HG02678 (cell line): ENCODE results near the gene BAG5.
"Not testable (repeated sequence)": the region's sequence is repeated elsewhere in the genome, so short reads cannot be mapped to it uniquely, and the experiment has no call there.

Source experiments
- ATAC-seq: cut with Tn5 transposase; IDR thresholded peaks from one replicate; pipeline ENCODE4 v1.9.1; 2021; ENCODE audit warnings: mild to moderate bottlenecking, moderate library complexity; ENCODE audit not compliant: unreplicated experiment

BAG5 gene

DNA sequence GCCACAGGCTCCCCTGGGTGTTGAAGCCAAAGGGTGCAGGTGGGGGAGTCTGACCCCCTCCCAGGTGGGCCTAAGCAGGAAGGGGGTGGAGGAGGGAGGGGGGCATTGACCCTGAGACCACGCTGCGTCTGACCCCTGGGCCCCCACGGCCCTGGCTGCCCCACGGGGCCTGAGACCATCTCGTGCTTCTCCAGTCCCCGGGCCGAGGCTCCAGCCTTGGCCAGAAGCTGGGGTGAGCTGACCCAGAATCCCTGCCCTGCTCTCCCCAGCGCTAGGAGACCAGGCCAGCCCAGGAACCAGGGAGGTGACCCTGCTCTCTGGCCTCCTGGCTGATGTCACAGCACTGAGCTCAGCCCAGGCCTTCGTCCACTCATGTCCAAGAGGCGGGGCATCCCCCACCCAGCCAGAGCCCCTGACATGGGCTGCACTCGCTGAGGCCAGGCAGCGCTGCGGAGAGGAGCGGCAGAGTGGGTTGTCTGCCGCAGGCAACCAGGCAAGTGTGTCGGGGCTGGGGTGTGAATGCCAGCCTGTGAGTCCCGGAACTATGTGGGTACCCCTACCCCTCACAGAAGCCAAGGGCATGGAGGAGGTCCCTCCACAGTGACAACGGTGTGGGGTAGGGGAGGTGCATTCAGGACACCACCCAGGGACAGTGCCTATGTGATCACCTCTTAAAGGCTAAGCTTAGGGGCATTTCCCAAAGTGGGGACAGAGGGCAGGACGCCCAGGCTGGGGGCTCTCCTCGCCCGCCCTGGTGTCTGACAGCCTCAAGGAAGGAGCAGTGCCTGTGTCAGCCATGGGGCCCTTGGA is 27.2 kb downstream of the BAG5 start:
- ATAC-seq = no peak

DNA sequence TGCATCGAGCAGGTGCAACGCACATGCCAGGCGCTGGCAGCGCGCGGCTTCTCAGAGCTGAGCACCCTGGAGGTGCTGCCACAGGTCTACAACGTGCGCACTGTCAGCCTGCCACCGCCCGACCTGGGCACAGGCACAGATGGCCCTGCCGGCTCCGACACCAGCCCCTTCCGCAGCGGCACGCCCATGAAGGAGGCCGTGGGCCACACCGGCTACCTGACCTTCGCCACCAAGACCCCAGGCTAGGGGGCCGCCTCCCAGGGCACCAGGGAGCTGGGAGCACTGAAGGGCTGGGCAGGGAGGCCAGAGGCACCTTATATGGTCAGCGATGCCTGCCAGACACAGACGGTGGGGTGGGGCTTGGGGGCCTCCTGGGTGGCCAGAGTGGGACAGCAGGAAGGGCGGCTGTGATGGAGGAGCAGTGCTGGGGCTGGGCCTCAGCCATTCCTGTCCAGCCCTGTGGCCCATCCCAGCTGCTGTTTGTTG is 27.8 kb downstream of the BAG5 start:
- no peak for ATAC-seq

DNA sequence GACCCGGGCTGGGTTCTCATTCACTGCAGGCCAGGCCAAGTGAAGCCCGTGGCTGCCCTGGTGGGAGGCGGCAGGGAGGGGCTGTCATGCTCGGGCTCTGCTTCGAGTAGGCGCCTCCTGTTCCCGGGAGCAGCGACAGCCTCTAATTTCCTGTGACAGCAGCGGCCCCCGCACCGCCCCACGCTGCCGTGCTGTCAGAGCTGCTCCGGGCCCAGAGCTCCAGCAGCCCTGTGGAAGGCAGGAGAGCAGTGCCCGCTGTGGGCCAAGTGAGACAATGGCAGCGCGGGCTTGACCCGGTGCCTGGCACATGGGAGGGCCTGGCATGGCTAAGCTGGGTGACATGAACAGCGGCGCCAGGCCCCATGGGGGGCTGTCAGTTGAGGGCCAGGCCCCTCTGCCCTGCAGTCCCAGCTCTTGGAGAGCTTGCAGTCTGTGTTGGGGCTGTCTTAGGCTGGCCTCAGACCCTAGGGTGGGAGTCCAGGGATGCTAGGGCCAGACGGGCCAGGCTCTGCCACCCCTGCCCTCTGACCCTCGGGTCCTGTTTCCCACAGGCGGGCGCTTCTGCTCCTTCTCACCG is 28.4 kb downstream of the BAG5 start:
- no peak for ATAC-seq

DNA sequence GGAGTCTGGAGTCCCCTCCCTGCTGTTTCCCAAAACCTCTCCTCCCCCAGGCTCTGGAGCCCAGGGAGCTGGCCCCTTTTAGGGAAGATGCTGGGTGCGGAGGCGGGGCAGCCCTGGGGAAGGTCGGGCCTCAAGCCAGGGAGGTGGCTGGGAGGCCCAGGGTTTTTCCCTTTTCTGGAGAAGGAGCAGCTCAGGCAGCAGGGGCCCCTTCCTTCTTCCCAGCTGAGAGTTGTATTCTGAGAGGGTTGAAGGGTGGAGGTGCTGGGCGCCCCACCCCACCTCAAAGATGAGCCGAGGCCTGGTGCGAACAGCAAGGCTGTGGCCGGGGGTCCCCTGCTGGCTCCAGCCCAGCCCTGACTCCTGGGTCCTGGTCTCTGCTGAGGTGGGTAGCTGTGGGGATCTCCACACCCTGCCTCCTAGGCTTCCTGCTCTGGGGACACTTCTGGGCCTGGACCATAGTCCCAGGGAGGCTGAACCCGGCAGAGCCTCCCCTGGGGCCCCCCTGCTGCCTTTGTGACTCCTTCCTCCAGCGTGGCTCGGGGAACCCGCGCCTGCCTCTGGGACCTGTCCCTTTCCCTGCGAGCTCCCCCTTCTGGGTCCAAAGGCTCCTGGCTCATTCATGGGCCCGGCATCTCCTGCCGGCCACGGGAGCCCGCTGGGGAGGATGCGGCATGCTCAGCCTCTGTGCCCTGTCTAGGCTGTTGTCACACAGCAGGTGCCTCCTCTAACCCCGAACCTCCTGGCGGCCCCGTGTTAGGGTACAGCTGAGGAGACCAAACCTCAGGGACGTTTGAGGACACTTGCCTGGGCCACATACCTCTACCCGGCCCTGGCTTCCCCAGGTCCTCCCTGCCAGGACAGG is 29.1 kb downstream of the BAG5 start:
- ATAC-seq = no peak

DNA sequence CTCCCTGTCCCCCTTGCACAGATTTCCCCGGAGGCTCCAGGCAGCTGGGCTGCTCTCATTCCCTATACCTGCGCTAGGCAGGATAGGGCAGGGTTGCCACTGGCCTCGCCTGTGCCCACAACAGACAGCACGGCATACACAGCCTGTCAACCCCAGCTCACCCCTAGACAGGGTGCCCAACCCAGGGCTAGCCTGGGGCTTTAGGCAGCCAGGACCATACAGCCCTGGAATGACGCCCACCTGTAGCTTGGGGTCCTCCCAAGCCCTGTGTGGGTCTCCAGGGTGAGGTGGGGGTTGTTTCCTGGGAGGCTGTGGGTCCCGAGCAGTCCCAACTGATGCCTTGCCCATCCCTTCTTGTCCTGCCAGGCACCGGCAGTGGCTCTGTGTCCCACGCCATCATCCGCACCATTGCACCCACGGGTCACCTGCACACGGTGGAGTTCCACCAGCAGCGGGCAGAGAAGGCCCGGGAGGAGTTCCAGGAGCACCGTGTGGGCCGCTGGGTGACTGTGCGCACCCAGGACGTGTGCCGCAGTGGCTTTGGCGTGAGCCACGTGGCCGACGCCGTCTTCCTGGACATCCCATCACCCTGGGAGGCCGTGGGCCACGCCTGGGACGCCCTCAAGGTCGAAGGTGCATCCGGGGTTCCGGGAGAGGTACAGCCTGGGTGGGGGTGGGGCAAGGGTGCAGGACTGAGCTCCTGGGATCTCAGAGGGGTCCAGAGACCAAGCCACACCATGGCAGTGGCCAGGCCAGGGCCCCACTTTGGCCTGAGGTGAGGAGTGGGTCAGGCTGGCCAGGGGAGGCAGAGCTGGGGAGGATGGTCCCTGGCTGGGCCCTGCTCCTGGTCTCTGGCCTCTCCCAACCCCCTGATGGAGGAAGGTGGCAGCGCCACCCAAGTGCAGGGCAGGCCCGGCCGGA is 30.0 kb downstream of the BAG5 start:
- ATAC-seq = no peak

DNA sequence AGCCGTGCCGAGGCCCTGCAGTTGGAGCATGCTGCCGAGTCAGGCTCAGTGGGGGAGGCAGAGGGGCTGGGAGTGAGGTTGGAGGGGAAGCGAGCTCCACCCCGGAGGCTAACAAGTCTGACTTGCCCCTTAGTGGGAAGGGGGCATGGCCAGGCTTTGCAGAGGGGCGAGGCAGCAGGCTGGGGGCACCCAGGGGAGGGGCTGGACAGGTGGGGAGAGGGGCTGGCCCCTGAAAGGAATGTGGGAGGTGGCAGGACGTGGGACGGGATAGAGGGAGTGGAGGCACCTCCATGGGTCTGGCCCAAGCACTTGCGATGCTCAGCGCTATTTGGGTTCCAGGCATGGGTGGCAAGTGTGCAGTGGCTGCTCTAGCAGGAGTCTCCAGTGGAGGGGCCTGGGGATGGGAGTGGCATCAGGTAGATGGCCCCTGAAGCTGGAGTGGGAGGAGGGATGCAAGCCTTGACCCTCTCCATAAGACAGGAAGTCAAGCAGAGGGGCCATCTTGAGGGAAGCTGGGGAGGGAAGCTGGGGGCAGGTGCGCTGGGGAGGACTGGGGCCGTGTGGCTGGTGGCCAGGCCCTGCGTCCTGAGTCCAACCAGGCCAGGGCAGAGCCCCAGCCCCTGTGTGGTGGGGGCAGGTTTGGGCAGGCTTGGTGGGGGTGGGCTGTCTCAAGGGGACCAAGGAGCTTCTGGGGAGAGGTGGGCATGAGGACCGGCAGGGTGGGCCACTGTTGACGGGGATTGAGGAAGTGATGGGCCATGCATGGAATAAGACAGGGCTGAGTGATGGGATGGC is 30.8 kb downstream of the BAG5 start:
- ATAC-seq = no peak

DNA sequence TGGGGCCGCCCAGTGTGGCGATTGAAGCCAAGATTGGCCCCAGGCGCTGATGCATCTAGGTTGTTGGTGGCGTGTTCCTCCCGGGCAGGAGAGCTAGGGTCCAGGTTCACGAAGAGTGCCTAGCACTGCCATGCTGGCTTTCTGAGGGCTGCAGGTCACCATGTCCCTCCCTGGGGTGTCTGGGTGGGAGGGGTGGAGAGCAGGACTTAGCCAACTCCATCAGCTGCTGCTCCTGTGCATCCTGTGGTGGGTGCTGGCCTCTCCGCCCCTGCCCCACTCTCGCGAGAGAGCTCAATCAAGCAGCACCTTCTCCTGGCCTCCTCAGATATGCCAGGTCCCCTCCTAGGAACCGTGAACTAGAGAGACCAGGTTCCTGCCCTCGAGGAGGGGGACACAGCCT is 31.6 kb downstream of the BAG5 start:
- ATAC-seq = no peak

DNA sequence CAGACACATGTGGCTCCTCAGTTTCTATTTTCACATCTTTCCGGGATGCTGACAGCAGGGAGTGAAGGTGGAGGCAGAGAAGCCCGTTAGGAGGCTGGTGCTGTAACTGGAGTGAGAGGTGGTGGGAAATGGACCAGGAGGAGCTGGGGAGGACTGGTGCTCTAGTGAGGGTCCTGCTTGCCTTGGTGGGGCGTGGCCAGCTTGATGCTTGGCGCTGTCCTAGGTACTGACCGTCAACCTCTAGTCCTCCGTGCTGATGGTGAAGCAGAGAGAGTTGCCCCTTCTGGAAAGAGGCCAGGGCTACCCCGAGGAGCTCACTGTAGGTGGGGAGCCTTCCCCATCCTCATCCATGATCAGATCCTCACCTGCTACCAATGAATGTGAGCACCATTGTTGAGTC is 32.1 kb downstream of the BAG5 start:
- no peak for ATAC-seq

DNA sequence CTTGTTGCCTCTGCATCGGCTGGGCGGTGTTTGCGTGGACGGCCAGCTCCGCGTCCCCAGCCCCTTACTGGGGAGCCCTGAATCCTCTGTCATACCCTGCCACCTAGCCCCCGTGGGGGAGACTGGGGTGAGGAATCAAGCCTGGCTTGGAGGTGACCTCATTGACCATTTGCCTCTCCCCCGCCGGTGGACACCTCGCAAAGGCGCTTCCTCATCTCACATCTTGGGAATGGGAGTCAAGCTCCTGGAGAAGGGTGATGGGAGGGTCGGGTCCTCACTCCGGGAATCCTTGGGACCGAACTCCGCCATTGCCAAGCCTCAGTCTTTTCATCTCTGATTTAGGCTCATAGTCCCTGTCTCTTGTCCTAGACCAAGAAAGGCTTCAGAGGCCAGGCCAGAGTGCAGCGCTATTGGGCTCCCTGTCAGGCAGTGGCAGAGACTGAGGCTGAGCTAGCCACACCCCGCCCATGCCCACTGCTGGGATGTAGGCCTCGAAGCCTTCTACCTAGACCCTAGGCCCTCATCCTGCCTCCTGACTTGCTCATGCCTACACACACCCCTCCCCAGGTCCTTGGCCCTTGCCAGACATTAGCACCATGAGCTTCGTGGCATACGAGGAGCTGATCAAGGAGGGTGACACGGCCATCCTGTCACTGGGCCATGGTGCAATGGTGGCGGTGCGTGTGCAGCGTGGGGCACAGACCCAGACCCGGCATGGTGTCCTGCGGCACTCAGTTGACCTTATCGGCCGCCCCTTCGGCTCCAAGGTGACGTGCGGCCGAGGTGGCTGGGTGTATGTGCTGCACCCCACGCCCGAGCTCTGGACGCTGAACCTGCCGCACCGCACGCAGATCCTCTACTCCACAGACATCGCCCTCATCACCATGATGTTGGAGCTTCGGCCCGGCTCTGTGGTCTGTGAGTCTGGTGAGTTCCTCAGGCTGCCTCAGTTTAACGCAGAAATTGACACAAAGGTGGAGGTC is 32.8 kb downstream of the BAG5 start:
- no peak for ATAC-seq

DNA sequence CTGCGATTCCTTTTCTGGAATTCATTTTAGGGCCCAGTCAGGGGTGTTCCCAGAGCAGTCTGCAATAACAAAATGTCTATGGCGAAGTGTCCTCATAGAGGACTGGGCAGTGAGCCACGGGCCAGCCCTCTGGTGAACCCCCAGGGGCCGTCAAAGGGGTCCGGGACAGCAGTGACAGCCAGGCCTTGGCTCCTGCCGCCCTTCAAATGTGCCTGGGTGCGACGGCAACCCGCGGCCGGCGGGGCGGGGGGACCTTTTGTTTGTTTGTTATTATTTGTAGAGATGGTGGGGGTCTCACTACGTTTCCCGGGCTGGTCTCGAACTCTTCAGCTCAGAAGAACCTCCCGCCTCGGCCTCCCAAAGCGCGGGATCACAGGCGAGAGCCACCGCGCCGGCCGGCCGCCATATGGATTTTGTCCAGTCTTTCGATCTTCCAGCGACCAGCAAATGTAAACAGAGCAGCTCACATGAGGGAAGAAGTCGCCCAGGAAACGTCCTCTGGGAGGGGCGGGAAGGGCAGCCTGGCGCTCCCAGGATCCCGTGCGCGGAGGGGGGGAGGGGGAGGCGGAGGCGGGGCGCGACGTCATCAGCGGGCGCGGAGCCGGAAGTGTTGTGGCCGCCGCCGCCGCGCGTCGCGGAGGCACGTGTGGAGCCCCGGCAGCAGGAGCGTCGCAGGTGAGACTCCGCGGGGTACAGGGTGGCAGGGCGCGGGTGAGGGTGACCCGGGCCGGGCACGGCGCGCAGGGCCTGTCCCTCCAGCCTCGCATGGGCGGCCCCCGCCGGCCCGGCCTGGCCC is 33.7 kb downstream of the BAG5 start, which contains the start of gene TRMT61A:
TSS of gene TRMT61A (plus strand) at position 610 of the 796 bp plus-strand sequence. CDS start 783 bp downstream, outside the sequence.
- peak; percentile 45 for ATAC-seq

DNA sequence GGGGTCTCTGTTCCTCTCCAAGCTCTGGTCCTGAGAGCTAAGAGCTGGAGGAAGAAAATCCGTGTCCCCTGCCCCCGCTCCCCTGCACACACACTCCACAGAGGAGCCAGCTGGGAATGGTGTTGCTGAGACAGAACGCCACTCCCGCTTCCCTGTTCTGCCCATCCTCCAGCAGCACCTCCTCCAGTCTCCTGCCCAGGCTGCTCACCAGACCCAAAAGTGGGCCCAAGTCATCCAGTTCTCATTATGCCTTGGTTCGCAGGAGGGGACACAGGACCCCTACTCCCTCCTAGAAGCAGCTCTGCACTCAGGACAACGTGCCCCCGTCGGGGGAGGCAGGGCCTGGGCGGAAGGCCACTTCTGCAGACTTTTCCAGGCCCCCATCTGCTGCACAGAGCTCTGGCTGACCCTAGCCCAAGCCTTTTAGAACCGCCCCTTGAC is 34.3 kb downstream of the BAG5 start:
- ATAC-seq = no peak

DNA sequence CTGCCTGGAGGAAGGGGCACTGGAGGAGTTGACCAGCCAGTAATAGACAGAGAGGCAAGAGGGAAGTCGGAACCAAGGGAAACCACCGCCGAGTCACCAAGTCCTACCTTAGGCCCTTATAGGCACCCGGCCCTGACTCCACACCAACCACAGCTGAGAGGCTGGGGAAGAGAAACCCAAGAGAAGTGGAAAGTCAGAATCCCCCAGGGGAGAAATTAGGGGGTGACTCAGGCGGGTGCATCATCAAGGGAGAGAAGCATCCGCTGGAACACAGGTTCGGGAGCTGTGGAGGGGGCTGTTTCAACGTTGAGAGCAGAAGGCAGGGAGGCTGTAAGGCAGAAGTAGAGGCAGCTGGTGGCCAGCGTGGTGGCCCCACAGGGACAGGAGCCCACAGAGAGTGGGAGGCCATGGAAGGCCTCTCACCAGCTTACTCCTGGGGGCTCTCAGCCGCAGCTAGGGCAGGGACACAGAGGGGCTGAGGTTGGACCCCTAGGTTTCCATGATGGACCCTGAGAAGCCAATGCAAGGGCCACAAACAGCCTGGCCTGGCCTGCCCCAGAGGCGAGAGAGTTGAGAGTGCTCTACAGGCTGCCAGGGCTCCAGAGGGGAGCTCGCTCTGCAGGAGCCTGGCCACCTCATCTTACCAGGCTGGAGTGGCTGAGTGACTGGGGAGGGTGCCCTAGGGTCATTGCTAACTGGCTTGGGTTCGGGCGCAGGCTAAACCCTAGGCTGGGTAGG is 34.9 kb downstream of the BAG5 start:
- peak; percentile 59 for ATAC-seq

DNA sequence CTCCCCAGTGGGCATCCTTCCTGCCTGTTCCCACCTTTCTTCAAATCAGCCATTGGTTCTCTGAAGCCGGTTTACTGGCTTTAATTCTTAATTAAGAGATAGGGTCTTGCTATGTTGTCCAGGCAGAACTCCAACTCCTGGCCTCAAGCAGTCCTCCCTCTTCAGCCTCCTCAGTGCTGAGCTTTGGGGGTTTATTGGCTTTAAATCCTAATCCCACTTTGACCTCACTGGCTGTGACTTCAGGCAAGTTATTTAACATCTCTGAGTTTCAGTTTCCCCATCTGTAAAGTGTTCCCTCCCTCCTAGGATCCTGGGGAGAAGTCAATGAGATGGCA is 35.6 kb downstream of the BAG5 start:
- ATAC-seq = no peak

DNA sequence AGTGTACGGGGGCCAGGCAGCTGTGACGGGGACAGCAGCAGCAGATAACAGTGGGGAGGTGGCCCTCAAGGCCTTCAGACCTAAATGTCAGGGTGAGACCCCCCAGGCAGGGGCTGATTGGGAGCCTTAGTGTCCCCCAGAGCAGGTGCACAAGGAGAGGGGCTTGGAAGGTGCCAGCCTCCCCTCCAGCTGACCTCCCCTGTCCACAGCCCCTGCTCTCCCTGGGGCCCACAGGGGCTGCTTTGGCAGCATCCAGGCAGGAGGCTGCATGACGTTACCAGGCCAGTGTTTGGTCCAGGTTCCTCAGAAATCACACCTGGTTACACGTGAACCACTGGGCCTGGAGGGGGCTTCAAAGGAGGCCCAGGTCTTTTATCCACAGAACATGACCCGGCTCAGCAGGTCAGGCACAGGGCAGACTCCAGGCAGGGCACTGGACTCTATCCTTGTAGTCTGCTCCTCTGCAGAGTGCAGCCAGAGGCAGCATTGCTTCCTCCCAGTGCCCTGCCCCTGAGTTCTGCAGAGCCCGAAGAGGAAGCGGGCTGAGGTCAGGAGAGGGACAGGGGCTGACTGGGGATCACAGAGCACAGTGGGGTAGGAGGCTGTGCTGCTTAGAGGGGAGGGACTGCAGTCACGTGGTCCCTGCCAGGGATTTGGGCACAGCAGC is 36.1 kb downstream of the BAG5 start:
- no peak for ATAC-seq

DNA sequence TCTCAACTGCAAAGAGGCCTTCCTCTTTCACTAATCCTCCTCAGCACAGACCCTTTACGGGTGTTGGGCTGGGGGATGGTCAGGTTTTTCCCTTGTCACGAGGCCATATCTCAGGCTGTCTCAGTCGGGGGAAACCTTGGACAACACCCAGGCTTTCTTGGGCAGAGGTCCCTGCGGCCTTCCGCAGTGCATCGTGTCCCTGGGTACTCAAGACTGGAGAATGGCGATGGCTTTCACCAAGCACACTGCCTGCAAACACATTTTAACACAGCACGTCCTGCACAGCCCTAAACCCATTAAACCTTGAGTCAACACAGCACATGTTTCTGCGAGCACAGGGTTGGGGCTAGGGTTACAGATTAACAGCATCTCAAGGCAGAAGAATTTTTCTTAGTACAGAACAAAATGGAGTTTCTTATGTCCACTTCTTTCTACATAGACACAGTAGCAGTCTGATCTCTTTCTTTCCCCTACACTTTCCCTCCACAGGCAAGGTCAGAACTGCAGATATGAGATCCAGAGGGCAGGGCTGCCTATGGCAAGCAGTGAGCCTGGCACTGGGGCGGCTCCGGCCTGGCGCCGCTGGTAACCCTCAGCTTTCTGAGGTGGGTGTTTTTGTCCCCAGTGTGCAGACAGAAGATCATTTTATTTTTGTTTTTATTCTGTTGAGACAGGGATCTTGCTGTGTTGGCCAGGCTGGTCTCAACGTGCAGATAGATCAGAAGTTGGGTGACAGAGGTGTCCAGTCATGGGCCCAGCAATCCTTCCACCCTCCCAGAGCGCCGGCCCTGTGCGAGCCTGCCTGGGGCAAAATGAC is 36.8 kb downstream of the BAG5 start:
- not testable (repeated sequence) for ATAC-seq
